Measurements from ENCODE around the gene HUS1B.

Gene HUS1B

DNA sequence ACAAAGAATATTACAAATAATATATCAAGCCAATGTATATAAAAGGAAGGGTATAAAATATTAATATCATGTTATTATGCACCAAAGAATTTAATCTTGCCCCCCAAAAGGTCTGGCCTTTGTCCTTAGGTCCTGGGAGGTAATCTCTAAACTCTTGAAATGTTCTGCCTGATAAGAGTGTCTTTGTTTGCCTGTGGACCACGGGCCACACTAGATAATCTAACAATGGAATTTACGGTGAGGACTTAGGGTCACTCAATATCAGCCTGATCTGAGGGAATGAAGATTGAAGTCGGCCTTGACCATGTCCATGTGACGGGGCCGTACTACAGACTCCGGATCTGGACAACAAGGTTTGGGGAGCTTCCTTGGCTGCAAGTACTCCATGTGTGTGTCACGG, 42.9 kb downstream of the HUS1B start:
- no peak for ATAC-seq
- TF ChIP-seq ZNF8 (CRISPR knock-in tag; IDR thresholded peaks at IDR 0.05), result no peak

DNA sequence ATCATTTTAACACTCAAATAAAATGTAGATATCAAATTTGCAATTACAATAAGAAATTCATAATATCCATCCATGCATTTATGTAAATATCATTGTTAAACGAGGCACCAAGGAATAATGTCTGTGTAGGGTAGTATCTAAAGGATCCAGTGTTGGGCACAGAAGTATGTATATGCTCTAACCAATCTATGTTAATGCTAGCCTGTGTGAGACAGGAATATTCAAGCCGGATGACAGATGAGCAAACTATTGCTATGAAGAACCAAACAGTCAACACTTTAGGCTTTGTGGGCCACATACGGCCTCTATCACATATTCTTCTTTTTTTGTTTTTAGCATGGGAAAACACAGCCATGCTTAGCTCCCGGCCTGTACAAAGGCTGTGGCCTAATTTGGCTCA, 45.0 kb downstream of the HUS1B start:
- no peak for ATAC-seq

DNA sequence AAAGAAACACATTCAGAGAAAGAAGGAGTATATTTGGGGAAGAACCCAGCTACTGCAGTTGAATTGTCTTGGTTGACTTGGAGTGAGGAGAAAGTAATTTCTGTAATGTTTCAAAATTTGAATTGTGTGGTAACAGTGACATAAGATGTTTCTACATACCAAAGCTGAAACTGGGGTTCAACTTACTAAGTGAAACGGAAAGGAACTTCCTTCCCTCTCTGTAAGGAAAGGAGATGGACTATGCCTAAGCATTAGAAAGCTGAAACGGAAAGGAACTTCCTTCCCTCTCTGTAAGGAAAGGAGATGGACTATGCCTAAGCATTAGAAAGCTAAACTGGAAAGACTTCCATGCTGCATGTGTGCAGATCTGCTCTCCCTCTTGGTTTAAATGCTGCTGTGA, 46.0 kb downstream of the HUS1B start:
- TF ChIP-seq ESRRG (CRISPR knock-in tag; IDR thresholded peaks at IDR 0.05) (no peak), ARNTL (CRISPR knock-in tag; IDR thresholded peaks at IDR 0.05; ENCODE audit: borderline replicate concordance, low read depth) (no peak), ISL1 (CRISPR knock-in tag; IDR thresholded peaks at IDR 0.05) (no peak), RARB (CRISPR knock-in tag; IDR thresholded peaks at IDR 0.05) (no peak), PPARA (CRISPR knock-in tag; IDR thresholded peaks at IDR 0.05; ENCODE audit: borderline replicate concordance) (no peak), CSDC2 (CRISPR knock-in tag; IDR thresholded peaks at IDR 0.05) (no peak), TOX (CRISPR knock-in tag; IDR thresholded peaks at IDR 0.05; ENCODE audit: borderline replicate concordance) (no peak), GLIS3 (CRISPR knock-in tag; IDR thresholded peaks at IDR 0.05) (no peak), BACH2 (CRISPR knock-in tag; IDR thresholded peaks at IDR 0.05; ENCODE audit: borderline replicate concordance) (no peak), SNAI2 (CRISPR knock-in tag; IDR thresholded peaks at IDR 0.05) (no peak), ZNF8 (CRISPR knock-in tag; IDR thresholded peaks at IDR 0.05) (no peak), ZFP30 (CRISPR knock-in tag; IDR thresholded peaks at IDR 0.05) (no peak), ZFP3 (CRISPR knock-in tag; IDR thresholded peaks at IDR 0.05) (no peak), TCF4 (CRISPR knock-in tag; IDR thresholded peaks at IDR 0.05; ENCODE audit: borderline replicate concordance) (no peak)
- TF ChIP-seq, protein P1, sequence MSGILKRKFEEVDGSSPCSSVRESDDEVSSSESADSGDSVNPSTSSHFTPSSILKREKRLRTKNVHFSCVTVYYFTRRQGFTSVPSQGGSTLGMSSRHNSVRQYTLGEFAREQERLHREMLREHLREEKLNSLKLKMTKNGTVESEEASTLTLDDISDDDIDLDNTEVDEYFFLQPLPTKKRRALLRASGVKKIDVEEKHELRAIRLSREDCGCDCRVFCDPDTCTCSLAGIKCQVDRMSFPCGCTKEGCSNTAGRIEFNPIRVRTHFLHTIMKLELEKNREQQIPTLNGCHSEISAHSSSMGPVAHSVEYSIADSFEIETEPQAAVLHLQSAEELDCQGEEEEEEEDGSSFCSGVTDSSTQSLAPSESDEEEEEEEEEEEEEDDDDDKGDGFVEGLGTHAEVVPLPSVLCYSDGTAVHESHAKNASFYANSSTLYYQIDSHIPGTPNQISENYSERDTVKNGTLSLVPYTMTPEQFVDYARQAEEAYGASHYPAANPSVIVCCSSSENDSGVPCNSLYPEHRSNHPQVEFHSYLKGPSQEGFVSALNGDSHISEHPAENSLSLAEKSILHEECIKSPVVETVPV (CRISPR knock-in tag; IDR thresholded peaks at IDR 0.05), result no peak
- TF ChIP-seq, protein P2, sequence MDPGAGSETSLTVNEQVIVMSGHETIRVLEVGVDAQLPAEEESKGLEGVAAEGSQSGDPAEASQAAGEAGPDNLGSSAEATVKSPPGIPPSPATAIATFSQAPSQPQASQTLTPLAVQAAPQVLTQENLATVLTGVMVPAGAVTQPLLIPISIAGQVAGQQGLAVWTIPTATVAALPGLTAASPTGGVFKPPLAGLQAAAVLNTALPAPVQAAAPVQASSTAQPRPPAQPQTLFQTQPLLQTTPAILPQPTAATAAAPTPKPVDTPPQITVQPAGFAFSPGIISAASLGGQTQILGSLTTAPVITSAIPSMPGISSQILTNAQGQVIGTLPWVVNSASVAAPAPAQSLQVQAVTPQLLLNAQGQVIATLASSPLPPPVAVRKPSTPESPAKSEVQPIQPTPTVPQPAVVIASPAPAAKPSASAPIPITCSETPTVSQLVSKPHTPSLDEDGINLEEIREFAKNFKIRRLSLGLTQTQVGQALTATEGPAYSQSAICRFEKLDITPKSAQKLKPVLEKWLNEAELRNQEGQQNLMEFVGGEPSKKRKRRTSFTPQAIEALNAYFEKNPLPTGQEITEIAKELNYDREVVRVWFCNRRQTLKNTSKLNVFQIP (CRISPR knock-in tag; IDR thresholded peaks at IDR 0.05; ENCODE audit: borderline replicate concordance, low read depth), result no peak
- no peak for ATAC-seq

More for the DNA sequence above, 45.0 kb downstream of the HUS1B start:
- no peak for TF ChIP-seq OSR1 (CRISPR knock-in tag; IDR thresholded peaks at IDR 0.05)
- TF ChIP-seq, protein P2 (CRISPR knock-in tag; IDR thresholded peaks at IDR 0.05; ENCODE audit: borderline replicate concordance, low read depth), result no peak
- no peak for TF ChIP-seq PPARA (CRISPR knock-in tag; IDR thresholded peaks at IDR 0.05; ENCODE audit: borderline replicate concordance)
- TF ChIP-seq ESRRG (CRISPR knock-in tag; IDR thresholded peaks at IDR 0.05), result no peak
- no peak for TF ChIP-seq GLIS3 (CRISPR knock-in tag; IDR thresholded peaks at IDR 0.05)
- TF ChIP-seq ZNF565 (CRISPR knock-in tag; conservative IDR thresholded peaks at IDR 0.05; ENCODE audit: low read depth), result no peak
- no peak for TF ChIP-seq TOX (CRISPR knock-in tag; IDR thresholded peaks at IDR 0.05; ENCODE audit: borderline replicate concordance)

DNA sequence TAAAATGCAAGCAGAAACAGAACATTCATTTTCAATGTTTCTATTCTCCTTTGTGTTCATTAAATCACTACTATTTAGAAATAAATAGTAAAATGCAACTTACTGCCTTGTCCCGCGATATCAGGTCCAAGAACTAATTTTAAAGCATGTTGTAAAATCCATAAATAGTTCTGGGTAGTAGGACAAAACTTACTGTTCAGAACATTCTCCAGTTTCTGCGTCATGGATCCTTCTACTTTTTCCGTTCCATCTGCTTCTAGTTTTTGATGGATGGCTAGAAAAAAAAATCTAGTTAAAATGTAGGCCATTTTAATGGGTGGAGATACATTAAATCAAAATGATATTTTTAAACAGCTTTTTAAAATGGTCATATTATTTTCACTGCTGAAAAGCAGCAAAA, 47.0 kb downstream of the HUS1B start:
- TF ChIP-seq, protein P3, sequence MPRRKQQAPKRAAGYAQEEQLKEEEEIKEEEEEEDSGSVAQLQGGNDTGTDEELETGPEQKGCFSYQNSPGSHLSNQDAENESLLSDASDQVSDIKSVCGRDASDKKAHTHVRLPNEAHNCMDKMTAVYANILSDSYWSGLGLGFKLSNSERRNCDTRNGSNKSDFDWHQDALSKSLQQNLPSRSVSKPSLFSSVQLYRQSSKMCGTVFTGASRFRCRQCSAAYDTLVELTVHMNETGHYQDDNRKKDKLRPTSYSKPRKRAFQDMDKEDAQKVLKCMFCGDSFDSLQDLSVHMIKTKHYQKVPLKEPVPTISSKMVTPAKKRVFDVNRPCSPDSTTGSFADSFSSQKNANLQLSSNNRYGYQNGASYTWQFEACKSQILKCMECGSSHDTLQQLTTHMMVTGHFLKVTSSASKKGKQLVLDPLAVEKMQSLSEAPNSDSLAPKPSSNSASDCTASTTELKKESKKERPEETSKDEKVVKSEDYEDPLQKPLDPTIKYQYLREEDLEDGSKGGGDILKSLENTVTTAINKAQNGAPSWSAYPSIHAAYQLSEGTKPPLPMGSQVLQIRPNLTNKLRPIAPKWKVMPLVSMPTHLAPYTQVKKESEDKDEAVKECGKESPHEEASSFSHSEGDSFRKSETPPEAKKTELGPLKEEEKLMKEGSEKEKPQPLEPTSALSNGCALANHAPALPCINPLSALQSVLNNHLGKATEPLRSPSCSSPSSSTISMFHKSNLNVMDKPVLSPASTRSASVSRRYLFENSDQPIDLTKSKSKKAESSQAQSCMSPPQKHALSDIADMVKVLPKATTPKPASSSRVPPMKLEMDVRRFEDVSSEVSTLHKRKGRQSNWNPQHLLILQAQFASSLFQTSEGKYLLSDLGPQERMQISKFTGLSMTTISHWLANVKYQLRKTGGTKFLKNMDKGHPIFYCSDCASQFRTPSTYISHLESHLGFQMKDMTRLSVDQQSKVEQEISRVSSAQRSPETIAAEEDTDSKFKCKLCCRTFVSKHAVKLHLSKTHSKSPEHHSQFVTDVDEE (CRISPR knock-in tag; IDR thresholded peaks at IDR 0.05), result no peak
- TF ChIP-seq CSDC2 (CRISPR knock-in tag; IDR thresholded peaks at IDR 0.05), result no peak
- no peak for TF ChIP-seq RARB (CRISPR knock-in tag; IDR thresholded peaks at IDR 0.05)
- no peak for TF ChIP-seq ZNF70 (CRISPR knock-in tag; IDR thresholded peaks at IDR 0.05)
- TF ChIP-seq GLIS3 (CRISPR knock-in tag; IDR thresholded peaks at IDR 0.05), result no peak
- ATAC-seq, result no peak

Data from SK-N-SH treated with all-trans-retinoic acid at 6 μM for 48 hours (cell line).